HG02623 (cell line): Measurements from ENCODE around the gene NKX6-1.

ENCODE experiments used
- ATAC-seq: cut with Tn5 transposase; IDR thresholded peaks from one replicate; pipeline ENCODE4 v1.9.1; 2021; ENCODE audit warnings: moderate library complexity; ENCODE audit not compliant: unreplicated experiment

The NKX6-1 gene

GRCh38 chr4:84499624-84499982 is 511 bp upstream of the NKX6-1 start:
- no peak for ATAC-seq

GRCh38 chr4:84498203-84498934 is 723 bp downstream of the NKX6-1 start:
- ATAC-seq, result no peak

GRCh38 chr4:84497504-84498202 is 1.4 kb downstream of the NKX6-1 start:
- no peak for ATAC-seq

GRCh38 chr4:84496706-84497503 is 2.2 kb downstream of the NKX6-1 start:
- no peak for ATAC-seq

- no peak for ATAC-seq
These were observed 2.8 kb downstream of the NKX6-1 start for GRCh38 chr4:84496331-84496705.

- ATAC-seq, result no peak
These were observed 3.3 kb downstream of the NKX6-1 start for GRCh38 chr4:84495794-84496261.

GRCh38 chr4:84495118-84495793 is 3.8 kb downstream of the NKX6-1 start:
- no peak for ATAC-seq

- ATAC-seq, result no peak
These were observed 4.6 kb downstream of the NKX6-1 start for GRCh38 chr4:84494531-84494930.

GRCh38 chr4:84494076-84494475 is 5.0 kb downstream of the NKX6-1 start:
- ATAC-seq, result no peak

- no peak for ATAC-seq
These were observed 5.8 kb downstream of the NKX6-1 start for GRCh38 chr4:84493092-84493850.

- ATAC-seq, result no peak
These were observed 6.4 kb downstream of the NKX6-1 start for GRCh38 chr4:84492737-84493091.

GRCh38 chr4:84492290-84492689 is 6.8 kb downstream of the NKX6-1 start:
- ATAC-seq, result no peak

GRCh38 chr4:84491481-84491880 is 7.6 kb downstream of the NKX6-1 start:
- ATAC-seq, result no peak

GRCh38 chr4:84490663-84491062 is 8.4 kb downstream of the NKX6-1 start:
- ATAC-seq, result no peak

- no peak for ATAC-seq
These were observed 14.9 kb downstream of the NKX6-1 start for GRCh38 chr4:84484236-84484635.

GRCh38 chr4:84483688-84484087 is 15.4 kb downstream of the NKX6-1 start:
- ATAC-seq, result no peak

- no peak for ATAC-seq
These were observed 16.2 kb downstream of the NKX6-1 start for GRCh38 chr4:84482564-84483563.

- no peak for ATAC-seq
These were observed 17.2 kb downstream of the NKX6-1 start for GRCh38 chr4:84481860-84482245.

GRCh38 chr4:84481077-84481859 is 17.8 kb downstream of the NKX6-1 start:
- no peak for ATAC-seq
